ENCODE data around the gene HDAC1.

HDAC1 gene

GRCh38 chr1:32330558-32331151 lies 38.8 kb downstream of the HDAC1 start:
- no peak for DNase-seq

- DNase-seq = no peak
These were observed 39.7 kb downstream of the HDAC1 start for GRCh38 chr1:32331549-32331948.

GRCh38 chr1:32332290-32333079 lies 40.6 kb downstream of the HDAC1 start:
- DNase-seq = no peak

GRCh38 chr1:32333251-32333963 lies 41.5 kb downstream of the HDAC1 start:
- DNase-seq = no peak

GRCh38 chr1:32334274-32334861 lies 42.5 kb downstream of the HDAC1 start:
- DNase-seq = no peak

GRCh38 chr1:32334864-32335534 lies 43.1 kb downstream of the HDAC1 start:
- peak; percentile 57 to 82 (median 65) for DNase-seq

GRCh38 chr1:32335535-32335789 lies 43.6 kb downstream of the HDAC1 start:
- peak in 1 of 4 experiments; percentile 18 for DNase-seq

GRCh38 chr1:32335790-32336590 lies 44.1 kb downstream of the HDAC1 start, which contains the start of gene MARCKSL1:
MARCKSL1 (minus strand) TSS chr1:32336233; CDS start chr1:32336033, 200 bp downstream.
- DNase-seq = peak; percentile 56 to 87 (median 74)

GRCh38 chr1:32336591-32336932 lies 44.7 kb downstream of the HDAC1 start:
- no peak for DNase-seq

- DNase-seq = peak; percentile 94 to 97 (median 95)
These were observed 45.2 kb downstream of the HDAC1 start for GRCh38 chr1:32336963-32337675.

GRCh38 chr1:32337855-32338636 lies 46.2 kb downstream of the HDAC1 start:
- peak; percentile 84 to 90 (median 89) for DNase-seq

GRCh38 chr1:32338637-32339145 lies 46.8 kb downstream of the HDAC1 start:
- DNase-seq = no peak

GRCh38 chr1:32339363-32339978 lies 47.6 kb downstream of the HDAC1 start:
- peak; percentile 90 to 96 (median 92) for DNase-seq

- no peak for DNase-seq
These were observed 49.4 kb downstream of the HDAC1 start for GRCh38 chr1:32341186-32341757.

- no peak for DNase-seq
These were observed 50.1 kb downstream of the HDAC1 start for GRCh38 chr1:32341971-32342370.

GRCh38 chr1:32342704-32343103 lies 50.8 kb downstream of the HDAC1 start:
- DNase-seq = no peak

GRCh38 chr1:32345289-32345827 lies 53.5 kb downstream of the HDAC1 start:
- peak in 1 of 4 experiments; percentile 31 for DNase-seq

- DNase-seq = no peak
These were observed 54.8 kb downstream of the HDAC1 start for GRCh38 chr1:32346532-32347157.
